GM08714 (cell line): Measurements from ENCODE around the gene OR2D3.
A peak's percentile ranks its signal among the peaks of the same experiment; 100 is the strongest.
"Not testable (repeated sequence)": the region's sequence is repeated elsewhere in the genome, so short reads cannot be mapped to it uniquely, and the experiment has no call there.

Experiments
- H3K4me3 ChIP-seq: fragments of 200-500 bp; sonication (Bioruptor generic); 2 replicates; pipeline ENCODE4 v1.5.1; 2014; ENCODE audit warnings: mild to moderate bottlenecking, low read length, inconsistent platforms
- ZNF274 ChIP-seq: IDR thresholded peaks from 2 replicates; pipeline ENCODE4 v1.6.1; 2012; ENCODE audit warnings: mild to moderate bottlenecking, low read depth, low read length

Gene OR2D3

DNA sequence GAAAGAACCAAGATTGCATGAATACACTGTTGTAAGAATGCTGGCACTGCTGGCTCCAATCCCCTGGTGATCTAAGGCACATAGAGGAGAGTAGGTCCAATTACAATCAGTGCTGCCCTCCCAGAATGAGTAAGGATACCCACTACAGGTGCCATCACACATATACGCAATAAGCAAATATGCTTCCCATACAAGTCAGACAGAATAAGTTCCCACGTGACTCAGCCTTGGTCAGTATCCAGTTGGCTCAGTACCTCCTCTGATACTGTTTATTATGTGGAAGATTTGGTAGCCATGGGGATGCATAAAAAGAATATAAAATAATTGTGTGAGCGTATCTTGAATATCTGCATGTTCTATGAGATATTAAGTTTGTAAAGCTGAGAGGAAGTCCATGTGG is 8.9 kb upstream of the OR2D3 start:
- no peak for TF ChIP-seq ZNF274
- H3K4me3 ChIP-seq: no peak overlapping the region

DNA sequence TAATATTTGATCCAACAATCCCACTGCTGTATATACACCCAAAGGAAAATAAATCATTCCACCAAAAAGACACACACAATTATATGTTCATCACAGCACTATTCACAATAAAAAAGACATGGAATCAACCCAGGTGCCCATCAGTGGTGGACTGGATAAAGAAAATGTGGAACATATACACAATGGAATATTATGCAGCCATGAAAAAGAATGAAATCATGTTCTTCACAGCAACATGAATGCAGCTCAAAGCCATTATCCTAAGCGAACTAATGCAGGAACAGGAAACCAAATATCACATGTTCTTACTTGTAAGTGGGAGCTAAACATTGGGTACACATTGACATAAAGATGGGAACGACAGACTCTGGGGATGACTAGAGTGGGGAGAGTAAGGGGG is 1.1 kb upstream of the OR2D3 start:
- no peak overlapping the region for H3K4me3 ChIP-seq
- TF ChIP-seq ZNF274: no peak

DNA sequence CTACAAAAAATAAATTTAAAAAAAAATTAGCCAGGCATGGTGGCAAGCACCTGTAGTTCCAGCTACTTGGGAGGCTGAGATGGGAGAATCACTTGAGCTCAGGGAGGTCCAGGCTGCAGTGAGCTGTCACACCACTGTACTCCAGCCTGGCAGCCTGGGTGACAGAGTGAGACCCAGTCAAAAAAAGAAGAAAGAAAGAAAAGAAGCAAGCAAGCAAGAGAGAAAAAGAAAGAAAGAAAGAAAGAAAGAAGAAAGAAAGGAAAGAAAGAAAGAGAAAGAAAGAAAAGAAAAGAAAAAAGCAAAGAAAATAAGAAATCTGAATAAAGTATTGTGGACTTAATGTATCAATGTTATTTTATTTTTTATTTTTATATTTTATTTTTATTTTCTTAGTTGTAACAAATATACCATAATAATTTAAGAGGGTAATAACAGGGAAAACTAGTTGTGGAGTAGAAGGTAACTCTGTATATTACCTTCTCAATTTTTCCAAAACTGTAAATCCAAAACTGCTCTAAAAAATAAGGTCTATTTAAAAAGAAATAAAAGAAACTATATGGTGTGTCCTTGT is 4.3 kb downstream of the OR2D3 start:
- no peak overlapping the region for H3K4me3 ChIP-seq
- TF ChIP-seq ZNF274: no peak

DNA sequence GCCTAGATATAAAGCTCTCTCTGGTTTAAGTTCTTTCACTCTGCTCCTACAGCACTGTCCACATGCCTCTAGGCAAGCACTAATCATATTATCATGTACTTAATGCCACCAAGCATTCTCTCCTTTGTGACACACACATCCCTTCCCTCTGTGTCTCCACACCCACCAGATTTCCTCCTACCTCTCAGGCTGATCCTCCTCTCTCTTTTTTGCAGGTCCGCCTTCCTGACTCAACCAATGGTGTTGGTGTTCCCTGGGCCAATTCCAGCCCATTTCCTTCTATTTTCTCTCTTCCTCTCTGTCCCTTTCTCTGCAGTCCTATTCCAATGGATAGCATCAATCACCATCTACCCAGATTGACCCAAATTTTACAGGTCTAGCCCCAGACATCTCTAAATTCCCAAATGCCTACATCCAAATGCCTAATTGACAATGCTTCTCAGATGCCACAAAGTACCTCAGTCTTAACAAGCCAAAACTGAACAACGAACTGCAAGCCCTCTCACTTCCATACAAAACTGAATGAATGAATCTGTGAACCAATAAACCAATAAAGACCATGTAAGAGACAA is 4.9 kb downstream of the OR2D3 start:
- no peak for TF ChIP-seq ZNF274
- H3K4me3 ChIP-seq: peak overlapping the region; percentile 66; the same call in 1 of the 2 replicates

DNA sequence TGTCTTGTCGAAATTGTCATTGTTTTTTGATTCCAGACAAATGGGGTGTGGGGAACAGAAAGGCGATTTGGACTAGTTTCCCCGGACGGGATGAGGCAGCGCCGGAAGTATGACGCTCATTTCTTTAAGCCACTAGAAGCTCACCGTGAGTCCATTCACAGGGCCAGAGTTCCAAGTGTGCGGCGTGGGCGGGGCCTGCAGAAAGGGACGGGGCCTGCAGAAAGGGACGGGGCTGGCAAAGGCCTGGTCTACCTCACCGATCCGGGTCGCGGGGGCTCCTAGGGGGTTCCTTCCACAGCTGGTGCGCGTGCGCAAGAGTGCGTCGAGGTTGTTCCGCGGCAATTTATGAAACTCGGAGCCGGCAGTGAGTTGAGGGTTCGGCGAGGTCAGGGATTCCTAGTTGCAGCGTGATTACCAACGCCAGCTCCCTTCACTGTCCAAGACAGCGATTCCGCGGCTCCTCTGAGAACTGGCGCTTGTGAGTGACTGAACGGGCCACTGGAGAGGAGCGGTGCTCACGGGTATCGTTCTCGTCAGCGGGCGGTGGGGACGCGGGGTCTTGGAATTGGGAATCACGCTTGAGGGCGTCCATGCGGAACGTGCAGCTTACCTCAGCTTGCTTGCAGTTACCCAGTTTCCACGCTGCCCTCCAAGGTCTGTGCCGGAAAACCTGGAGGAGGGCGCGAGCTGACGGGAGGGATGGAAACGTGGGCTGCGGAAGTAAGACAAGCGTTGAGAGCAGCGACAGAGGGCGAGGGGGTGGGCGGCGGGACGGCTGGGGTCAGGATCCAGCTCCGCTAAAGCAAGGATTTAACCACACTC is 5.6 kb downstream of the OR2D3 start, which contains the start of gene ZNF215:
TSS of gene ZNF215 (plus strand) at position 219 of the 822 bp plus-strand sequence. CDS start 5,847 bp downstream, outside the sequence.
- H3K4me3 ChIP-seq: peak within 1 kb of the TSS; percentile 66
- no peak for TF ChIP-seq ZNF274

DNA sequence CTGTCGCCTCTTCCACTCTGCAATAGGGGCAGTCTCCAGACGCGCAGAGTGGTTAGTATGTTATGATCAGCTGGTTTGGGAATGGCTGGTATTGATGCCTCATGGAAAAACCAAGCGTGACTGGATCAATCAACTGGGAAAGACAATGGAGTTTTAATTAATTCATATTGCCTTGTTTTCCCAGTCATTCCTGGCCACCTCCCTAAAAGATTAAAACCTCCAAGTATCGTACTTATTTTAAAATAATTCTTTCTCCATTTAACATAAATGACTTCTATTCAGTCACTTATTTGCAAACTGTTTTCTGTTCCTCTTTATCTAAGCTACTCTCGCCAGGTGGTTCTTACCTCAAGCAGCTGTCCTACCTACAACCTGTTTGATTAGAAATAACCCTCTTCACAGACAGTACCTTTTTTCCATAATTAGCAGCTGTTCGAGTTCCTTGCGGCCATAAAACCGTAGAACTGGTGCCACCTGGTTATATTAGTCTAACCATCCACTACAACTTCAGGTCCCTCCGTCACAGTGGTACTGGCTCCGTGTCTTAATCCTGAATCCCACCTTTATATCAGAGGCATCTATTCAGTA is 6.3 kb downstream of the OR2D3 start:
- TF ChIP-seq ZNF274: no peak
- H3K4me3 ChIP-seq: peak overlapping the region; percentile 66

DNA sequence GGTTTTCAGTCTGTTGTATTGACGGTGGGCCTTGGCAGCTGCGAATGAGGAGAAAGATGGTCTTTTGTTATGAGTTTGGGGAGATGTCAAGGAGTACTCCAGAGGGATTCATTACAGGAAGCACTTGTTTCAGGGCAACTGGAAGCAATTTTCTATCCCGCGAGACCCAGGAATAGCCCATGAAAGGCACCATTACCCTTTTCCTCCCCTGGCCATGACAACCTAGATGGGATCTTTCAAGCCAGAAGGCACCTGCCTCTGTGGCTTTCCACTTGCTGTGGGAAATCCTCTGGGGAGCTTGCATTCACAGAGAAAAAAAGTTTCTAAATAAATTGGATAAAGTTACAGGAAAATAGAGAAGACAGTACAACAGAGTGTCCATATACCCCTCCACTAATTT is 8.1 kb downstream of the OR2D3 start:
- H3K4me3 ChIP-seq: no peak overlapping the region
- no peak for TF ChIP-seq ZNF274

DNA sequence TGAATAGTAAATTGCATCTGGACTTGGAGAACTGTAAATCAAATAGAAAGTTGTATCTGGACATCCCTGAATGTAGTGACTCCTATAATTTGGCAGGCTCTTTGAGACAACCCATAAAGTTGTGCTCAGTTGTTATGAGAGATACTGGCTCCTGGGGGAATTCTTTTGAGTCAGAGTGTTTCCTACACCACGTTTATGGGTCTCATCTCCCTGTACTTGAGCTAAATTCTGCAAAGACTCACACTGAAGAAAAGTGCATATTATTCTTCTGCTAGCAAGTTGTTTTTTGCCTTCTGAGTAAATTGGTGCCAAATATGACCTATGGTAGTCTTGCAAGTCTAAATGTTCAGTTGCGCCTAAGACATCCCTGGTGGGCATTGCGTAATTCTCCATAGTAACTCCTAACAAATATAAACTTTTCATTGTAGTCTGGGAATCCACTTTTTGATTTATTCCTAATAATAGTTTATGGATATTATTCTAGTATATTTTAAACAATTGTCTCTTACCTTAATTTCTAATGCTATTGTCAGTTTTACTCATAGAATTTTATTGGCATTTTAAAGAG is 10.4 kb downstream of the OR2D3 start:
- no peak overlapping the region for H3K4me3 ChIP-seq
- no peak for TF ChIP-seq ZNF274

DNA sequence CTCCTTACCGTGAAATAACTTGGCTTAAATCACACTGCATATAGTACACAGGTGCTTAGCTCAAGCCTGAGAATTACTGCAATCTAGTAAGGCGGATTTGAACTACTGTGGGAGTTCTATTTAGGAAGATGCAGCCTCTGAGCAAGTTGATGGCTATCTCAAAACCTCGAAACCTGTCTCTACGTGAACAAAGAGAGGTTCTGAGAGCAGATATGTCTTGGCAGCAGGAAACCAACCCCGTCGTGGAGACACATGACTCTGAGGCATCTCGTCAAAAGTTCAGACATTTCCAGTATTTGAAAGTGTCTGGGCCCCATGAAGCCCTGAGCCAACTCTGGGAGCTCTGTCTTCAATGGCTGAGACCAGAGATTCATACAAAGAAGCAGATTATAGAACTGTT is 11.3 kb downstream of the OR2D3 start:
- H3K4me3 ChIP-seq: no peak overlapping the region
- TF ChIP-seq ZNF274: no peak

DNA sequence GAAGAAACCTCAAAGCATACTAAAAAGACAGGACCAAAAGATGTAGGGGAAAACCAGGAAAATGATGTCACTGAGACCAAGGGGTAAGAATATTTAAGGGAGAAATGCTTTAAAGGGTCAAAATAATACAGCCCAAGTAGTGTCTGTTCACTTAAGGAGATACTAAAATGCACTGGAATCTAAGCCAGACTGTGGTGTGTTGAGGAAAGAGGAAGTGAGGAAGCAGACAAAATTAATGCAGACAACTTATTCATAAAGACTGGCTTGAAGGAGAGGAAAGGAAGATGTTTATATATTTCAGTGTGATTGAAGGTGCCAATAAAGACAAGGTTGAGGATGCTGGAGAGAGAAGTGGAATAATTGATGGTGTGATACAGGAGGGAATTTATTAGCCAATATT is 21.2 kb downstream of the OR2D3 start:
- H3K4me3 ChIP-seq: no peak overlapping the region
- no peak for TF ChIP-seq ZNF274

DNA sequence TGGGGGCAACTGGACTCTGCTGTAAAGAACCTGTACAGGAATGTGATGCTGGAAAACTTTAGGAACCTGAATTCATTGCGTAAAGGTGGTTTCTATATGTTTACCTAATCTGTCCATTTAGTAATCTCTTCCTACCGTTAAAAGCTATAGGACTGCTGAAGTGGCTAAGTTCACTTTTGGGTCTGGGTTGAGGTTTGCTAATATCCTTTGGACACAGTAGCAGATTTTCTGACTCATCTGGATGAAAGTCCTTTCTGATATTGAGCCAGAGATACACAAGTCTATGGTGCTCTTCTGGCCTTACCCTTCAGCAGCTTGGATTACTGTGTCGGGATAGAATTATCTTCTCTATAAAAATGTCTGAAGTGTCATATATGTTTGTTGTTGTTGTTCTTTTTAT is 22.3 kb downstream of the OR2D3 start:
- no peak overlapping the region for H3K4me3 ChIP-seq
- TF ChIP-seq ZNF274: no peak

DNA sequence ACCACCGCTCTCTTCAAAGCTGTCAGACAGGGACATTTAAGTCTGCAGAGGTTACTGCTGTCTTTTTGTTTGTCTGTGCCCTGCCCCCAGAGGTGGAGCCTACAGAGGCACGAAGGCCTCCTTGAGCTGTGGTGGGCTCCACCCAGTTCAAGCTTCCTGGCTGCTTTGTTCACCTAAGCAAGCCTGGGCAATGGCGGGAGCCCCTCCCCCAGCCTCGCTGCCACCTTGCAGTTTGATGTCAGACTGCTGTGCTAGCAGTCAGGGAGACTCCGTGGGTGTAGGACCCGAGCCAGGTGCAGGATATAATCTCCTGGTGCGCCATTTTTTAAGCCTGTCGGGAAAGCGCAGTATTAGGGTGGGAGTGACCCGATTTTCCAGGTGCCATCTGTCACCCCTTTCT is 33.4 kb downstream of the OR2D3 start:
- not testable (repeated sequence) for H3K4me3 ChIP-seq

DNA sequence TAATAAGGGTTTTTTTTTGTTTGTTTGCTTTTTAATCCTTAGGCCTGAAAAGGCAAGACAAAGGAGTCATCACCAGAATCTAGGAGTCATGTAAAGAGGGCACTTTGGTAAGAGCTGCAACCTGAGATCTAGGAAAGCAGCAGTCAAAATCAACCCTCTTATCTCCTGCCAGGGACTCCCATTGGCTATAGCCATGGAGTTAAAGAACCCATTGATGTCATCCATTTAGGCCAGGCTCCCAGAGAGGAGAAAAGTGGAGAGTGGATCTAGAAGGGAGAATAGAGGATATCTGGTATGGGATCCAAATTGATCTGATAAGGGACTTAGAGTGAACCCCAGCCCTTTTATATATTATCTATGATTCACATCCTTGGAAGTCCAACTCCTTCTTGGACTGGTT is 41.3 kb downstream of the OR2D3 start:
- H3K4me3 ChIP-seq: no peak overlapping the region
- TF ChIP-seq ZNF274: no peak

DNA sequence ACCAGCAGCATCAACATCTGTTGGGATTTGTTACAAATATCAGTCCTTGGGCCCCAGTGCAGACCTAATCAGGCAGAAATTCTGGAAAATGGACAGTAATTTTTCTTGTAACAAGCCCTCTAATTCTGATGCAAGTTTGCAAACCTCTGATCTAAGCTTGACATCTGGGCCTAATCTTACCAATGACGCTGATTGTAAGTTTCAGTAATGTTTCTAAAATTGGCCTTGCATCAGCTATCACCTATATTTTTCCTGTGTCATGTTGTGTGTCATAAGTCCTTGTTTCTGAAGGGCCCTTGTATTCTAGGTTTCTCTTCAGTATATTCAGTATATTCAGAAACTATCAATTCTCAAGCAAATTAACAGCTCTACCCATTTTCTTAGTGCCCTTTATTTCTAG is 41.9 kb downstream of the OR2D3 start:
- no peak for TF ChIP-seq ZNF274
- H3K4me3 ChIP-seq: no peak overlapping the region
